ENCODE measurements around the gene IGFBP2. TPM values are rescaled to one million over a fixed set of nuclear protein-coding genes. Genes with fewer than 3 reads are reported as not detected.

The IGFBP2 gene
- total and polyA plus RNA-seq, 2 of the 13 experiments (the other 11 are each of a cell fraction or from before 2014, with no cell fraction given), result 2.0 to 5.8 TPM

DNA sequence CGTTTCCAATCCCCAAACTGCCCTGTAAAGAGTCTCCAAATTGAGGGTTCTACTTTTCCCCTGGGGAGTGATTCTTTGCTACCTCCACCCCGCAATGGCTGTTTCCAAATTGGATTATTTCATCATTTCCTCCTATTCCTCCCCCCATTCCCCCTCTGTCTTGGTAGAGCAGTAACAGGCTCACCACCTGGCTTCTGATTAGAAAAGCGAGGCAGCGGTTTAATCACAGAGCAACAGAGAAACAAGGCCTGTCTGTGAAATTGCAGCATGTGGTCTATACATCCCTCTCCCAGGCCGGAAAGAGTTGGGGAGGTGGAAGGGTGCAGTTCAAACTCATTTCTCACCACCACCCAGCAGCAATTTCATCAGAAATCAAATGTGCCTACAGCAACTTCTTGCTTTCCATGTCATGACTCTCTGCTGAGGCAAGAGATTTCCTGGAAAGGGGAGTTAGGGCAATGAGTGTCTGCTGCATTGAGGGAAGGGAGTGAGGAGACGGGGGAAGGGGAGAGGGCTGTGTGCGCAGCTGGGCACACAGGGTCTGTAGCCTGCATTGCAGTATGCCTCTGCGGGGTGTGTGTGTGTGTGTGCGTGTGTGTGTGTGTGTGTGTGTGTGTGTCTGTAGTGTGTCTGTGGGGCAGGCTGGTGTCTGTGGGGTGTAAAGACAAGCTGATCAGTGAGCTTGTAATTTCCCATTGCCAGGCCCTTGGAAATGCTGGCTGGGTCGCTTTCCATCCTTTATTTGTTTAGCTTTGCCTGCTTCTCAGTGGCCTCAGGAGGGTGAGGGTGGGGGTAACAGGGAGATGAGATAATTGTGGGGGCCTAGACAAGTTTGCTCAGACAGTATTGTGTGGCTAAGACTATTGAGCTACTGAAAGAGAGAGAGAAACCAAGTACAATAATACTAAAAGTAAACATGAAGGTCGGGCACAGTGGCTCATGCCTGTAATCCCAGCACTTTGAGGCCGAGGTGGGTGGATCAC is 13.5 kb upstream of the IGFBP2 start (continued):
- TF ChIP-seq TEAD3 (CRISPR knock-in tag; optimal IDR thresholded peaks at IDR 0.05; ENCODE audit: borderline replicate concordance) (no peak), ZNF136 (CRISPR knock-in tag; IDR thresholded peaks at IDR 0.05; ENCODE audit: low read depth) (no peak), ZMYM3 (CRISPR knock-in tag; IDR thresholded peaks at IDR 0.05) (0 out of 2 replicates have a peak, but pooled peaks have one; percentile 57), SMARCE1 (IDR thresholded peaks at IDR 0.05; ENCODE audit: borderline replicate concordance) (no peak), ZNF660 (CRISPR knock-in tag; IDR thresholded peaks at IDR 0.05; ENCODE audit: borderline replicate concordance, low read depth) (no peak), ZNF740 (CRISPR knock-in tag; IDR thresholded peaks at IDR 0.05) (no peak), HDAC2 (CRISPR knock-in tag; IDR thresholded peaks at IDR 0.05) (peak; percentile 37; the same call in 1 of the 2 replicates), PHF5A (CRISPR knock-in tag; IDR thresholded peaks at IDR 0.05; ENCODE audit: low read depth, unreplicated experiment) (no peak), SIX1 (CRISPR knock-in tag; IDR thresholded peaks at IDR 0.05; ENCODE audit: borderline replicate concordance) (peak; percentile 23; the same call in 1 of the 2 replicates), BCL6 (CRISPR knock-in tag; IDR thresholded peaks at IDR 0.05) (peak; percentile 48; the same call in 1 of the 2 replicates), GATA4 (IDR thresholded peaks at IDR 0.05; ENCODE audit: borderline replicate concordance, low read depth) (no peak), NR2F6 (IDR thresholded peaks at IDR 0.05) (0 out of 2 replicates have a peak, but pooled peaks have one; percentile 30), NR2F6 (CRISPR knock-in tag; IDR thresholded peaks at IDR 0.05) (0 out of 2 replicates have a peak, but pooled peaks have one; percentile 28), RXRB (CRISPR knock-in tag; IDR thresholded peaks at IDR 0.05; ENCODE audit: borderline replicate concordance) (peak; percentile 69), NR2F1 (CRISPR knock-in tag; IDR thresholded peaks at IDR 0.05) (0 out of 4 replicates have a peak, but pooled peaks have one; percentile 26 to 41), ATF7-NPFF (CRISPR knock-in tag; IDR thresholded peaks at IDR 0.05; ENCODE audit: low read depth) (no peak), FOXP4 (CRISPR knock-in tag; IDR thresholded peaks at IDR 0.05) (peak; percentile 24; the same call in 1 of the 2 replicates), ZBTB33 (CRISPR knock-in tag; IDR thresholded peaks at IDR 0.05) (no peak), NR3C1 (CRISPR knock-in tag; IDR thresholded peaks at IDR 0.05) (no peak), AGO1 (IDR thresholded peaks at IDR 0.05; ENCODE audit: low read depth, low read length, poor library complexity, severe bottlenecking) (no peak), SIN3A (IDR thresholded peaks at IDR 0.05; ENCODE audit: borderline replicate concordance, low read depth, low read length) (no peak)
- TF ChIP-seq, protein P1, sequence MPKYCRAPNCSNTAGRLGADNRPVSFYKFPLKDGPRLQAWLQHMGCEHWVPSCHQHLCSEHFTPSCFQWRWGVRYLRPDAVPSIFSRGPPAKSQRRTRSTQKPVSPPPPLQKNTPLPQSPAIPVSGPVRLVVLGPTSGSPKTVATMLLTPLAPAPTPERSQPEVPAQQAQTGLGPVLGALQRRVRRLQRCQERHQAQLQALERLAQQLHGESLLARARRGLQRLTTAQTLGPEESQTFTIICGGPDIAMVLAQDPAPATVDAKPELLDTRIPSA (CRISPR knock-in tag; IDR thresholded peaks at IDR 0.05; ENCODE audit: borderline replicate concordance), result no peak
- TF ChIP-seq, protein P2, sequence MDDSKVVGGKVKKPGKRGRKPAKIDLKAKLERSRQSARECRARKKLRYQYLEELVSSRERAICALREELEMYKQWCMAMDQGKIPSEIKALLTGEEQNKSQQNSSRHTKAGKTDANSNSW (CRISPR knock-in tag; IDR thresholded peaks at IDR 0.05; ENCODE audit: borderline replicate concordance), result no peak
